Caco-2 (cell line): ENCODE measurements around the gene LDLRAD3. TPM values are rescaled to one million over a fixed set of nuclear protein-coding genes. Genes with fewer than 3 reads are reported as not detected.

ENCODE experiments used
- BruUV-seq: library from RNA; stranded (reverse); fragments of 400-500 nt; replicated peaks from 2 replicates; lab custom pipeline; 2021; lab: Mats Ljungman, UMichigan
- CTCF ChIA-PET: fragments of 300-600 bp; sonication (Branson Sonifier 250); formaldehyde crosslinking; loops from one replicate; lab custom pipeline; 2022; ENCODE audit warnings: antibody characterized with exemption; lab: Charles Lee
- POLR2A ChIA-PET: fragments of 300-600 bp; sonication (Branson Sonifier 250); formaldehyde crosslinking; loops from one replicate; lab custom pipeline; 2022; ENCODE audit warnings: antibody characterized with exemption; lab: Charles Lee
- DNase-seq, 2 experiments: peaks; one replicate each; pipeline versions ENCODE4 v3.0.0 to v3.0.0-alpha.2; 2020 to 2022
- H3K27me3 ChIP-seq: replicated peaks from 2 replicates; pipeline ENCODE4 v1.6.0; 2011; ENCODE audit warnings: low read length; ENCODE audit not compliant: control insufficient read depth, insufficient read depth
- H3K36me3 ChIP-seq: 2 replicates; pipeline ENCODE4 v1.5.1; 2011; ENCODE audit warnings: low read length; ENCODE audit not compliant: control insufficient read depth, insufficient read depth
- H3K4me1 ChIP-seq: fragments of 250-450 bp; sonication (Bioruptor Pico); 2 replicates; pipeline ENCODE4 v1.5.1; 2020; ENCODE audit warnings: mild to moderate bottlenecking
- H3K4me3 ChIP-seq: 2 replicates; pipeline ENCODE4 v1.5.1; 2011; ENCODE audit warnings: low read depth, mild to moderate bottlenecking, control low read depth, low read length
- H3K9me3 ChIP-seq: fragments of 250-450 bp; sonication (Bioruptor Pico); 2 replicates; pipeline ENCODE4 v1.5.1; 2020; ENCODE audit warnings: mild to moderate bottlenecking, moderate library complexity
- H3K27ac Mint-ChIP-seq: one replicate; pipeline ENCODE4 v1.8.0; 2022; ENCODE audit warnings: mixed read lengths; ENCODE audit not compliant: unreplicated experiment
- H3K27me3 Mint-ChIP-seq: one replicate; pipeline ENCODE4 v1.8.0; 2022; ENCODE audit warnings: mixed read lengths; ENCODE audit not compliant: insufficient read depth, unreplicated experiment
- H3K36me3 Mint-ChIP-seq: one replicate; pipeline ENCODE4 v1.8.0; 2022; ENCODE audit warnings: mild to moderate bottlenecking, mixed read lengths; ENCODE audit not compliant: insufficient read depth, unreplicated experiment
- H3K4me1 Mint-ChIP-seq: one replicate; pipeline ENCODE4 v1.8.0; 2022; ENCODE audit warnings: low read depth, mixed read lengths; ENCODE audit not compliant: unreplicated experiment
- H3K4me3 Mint-ChIP-seq: one replicate; pipeline ENCODE4 v1.8.0; 2022; ENCODE audit warnings: mild to moderate bottlenecking, moderate library complexity, mixed read lengths; ENCODE audit not compliant: unreplicated experiment
- H3K9me3 Mint-ChIP-seq: one replicate; pipeline ENCODE4 v1.8.0; 2022; ENCODE audit warnings: mixed read lengths; ENCODE audit not compliant: unreplicated experiment
- intact Hi-C: fragments of 100-400 bp; cut with micrococcal nuclease; formaldehyde crosslinking; loops from one replicate; pipeline ENCODE4 v1.10.0; 2022; ENCODE audit not compliant: unreplicated experiment
- total RNA-seq: library from RNA; stranded (reverse); gene quantifications from 2 replicates; pipeline ENCODE4 v1.2.3, GENCODE V29; 2022
- TF ChIP-seq, protein P1 (sequence below), 2 experiments: fragments of 200-600 bp in 1 of 2; IDR thresholded peaks; 1 replicate in 1 of 2; 2 replicates in 1 of 2; pipeline versions ENCODE4 v1.5.1 to v1.8.0; 2011 to 2022; ENCODE audit warnings: antibody characterized with exemption in 1 of 2, control low read depth in 1 of 2, inconsistent platforms in 1 of 2, low read depth in 1 of 2, low read length in 1 of 2, mild to moderate bottlenecking in 1 of 2, moderate library complexity in 1 of 2; ENCODE audit not compliant: insufficient read depth in 1 of 2, severe bottlenecking in 1 of 2, unreplicated experiment in 1 of 2

Gene LDLRAD3
- total RNA-seq, 1 experiment from 2014 or later, result 9.9 TPM

DNA sequence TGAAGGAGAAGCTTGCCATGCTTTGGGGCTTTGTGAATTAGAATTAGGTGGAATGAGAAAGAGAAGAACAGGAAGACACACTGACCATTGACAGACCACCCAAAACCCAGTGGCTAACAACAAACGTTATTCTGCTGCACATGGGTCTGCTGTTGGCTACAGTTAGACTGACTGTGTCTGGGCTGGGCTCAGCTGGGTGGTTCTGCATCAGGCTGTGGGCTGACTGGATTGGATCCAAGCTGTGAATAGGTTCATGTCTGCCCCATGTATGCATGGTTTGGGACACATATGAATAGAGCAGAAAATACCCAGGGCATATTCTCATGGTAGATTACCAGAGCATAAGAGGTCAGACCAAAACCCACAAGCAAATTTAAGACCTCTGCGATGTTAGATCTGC, 11.7 kb upstream of the LDLRAD3 start:
- POLR2A ChIA-PET, result no interaction called here
- no peak overlapping the region for H3K27ac Mint-ChIP-seq
- TF ChIP-seq, protein P1, sequence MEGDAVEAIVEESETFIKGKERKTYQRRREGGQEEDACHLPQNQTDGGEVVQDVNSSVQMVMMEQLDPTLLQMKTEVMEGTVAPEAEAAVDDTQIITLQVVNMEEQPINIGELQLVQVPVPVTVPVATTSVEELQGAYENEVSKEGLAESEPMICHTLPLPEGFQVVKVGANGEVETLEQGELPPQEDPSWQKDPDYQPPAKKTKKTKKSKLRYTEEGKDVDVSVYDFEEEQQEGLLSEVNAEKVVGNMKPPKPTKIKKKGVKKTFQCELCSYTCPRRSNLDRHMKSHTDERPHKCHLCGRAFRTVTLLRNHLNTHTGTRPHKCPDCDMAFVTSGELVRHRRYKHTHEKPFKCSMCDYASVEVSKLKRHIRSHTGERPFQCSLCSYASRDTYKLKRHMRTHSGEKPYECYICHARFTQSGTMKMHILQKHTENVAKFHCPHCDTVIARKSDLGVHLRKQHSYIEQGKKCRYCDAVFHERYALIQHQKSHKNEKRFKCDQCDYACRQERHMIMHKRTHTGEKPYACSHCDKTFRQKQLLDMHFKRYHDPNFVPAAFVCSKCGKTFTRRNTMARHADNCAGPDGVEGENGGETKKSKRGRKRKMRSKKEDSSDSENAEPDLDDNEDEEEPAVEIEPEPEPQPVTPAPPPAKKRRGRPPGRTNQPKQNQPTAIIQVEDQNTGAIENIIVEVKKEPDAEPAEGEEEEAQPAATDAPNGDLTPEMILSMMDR (IDR thresholded peaks at IDR 0.05; ENCODE audit: insufficient read depth in 1 of 2, low read depth in 1 of 2, low read length in 1 of 2, severe bottlenecking in 1 of 2, unreplicated experiment in 1 of 2), result no peak
- H3K27me3 Mint-ChIP-seq, result peaks cover 10% of the 10 kb centered on the region
- peaks cover 10% of the 10 kb centered on the region for H3K9me3 Mint-ChIP-seq
- no peak for DNase-seq
- Histone ChIP-seq H3K27me3 (no peaks in the 10 kb centered on the region), H3K4me1 (0 out of 2 replicates have a peak, but pooled peaks cover 6% of the 10 kb centered on the region), H3K36me3 (no peaks in the 10 kb centered on the region), H3K4me3 (no peak overlapping the region), H3K9me3 (0 out of 2 replicates have a peak, but pooled peaks cover 4% of the 10 kb centered on the region)
- no peak overlapping the region for H3K4me3 Mint-ChIP-seq
- CTCF ChIA-PET, result no interaction called here
- intact Hi-C loops, result no loop called here
- BruUV-seq, result no TSS peak
- H3K36me3 Mint-ChIP-seq, result no peaks in the 10 kb centered on the region
- H3K4me1 Mint-ChIP-seq, result no peaks in the 10 kb centered on the region

DNA sequence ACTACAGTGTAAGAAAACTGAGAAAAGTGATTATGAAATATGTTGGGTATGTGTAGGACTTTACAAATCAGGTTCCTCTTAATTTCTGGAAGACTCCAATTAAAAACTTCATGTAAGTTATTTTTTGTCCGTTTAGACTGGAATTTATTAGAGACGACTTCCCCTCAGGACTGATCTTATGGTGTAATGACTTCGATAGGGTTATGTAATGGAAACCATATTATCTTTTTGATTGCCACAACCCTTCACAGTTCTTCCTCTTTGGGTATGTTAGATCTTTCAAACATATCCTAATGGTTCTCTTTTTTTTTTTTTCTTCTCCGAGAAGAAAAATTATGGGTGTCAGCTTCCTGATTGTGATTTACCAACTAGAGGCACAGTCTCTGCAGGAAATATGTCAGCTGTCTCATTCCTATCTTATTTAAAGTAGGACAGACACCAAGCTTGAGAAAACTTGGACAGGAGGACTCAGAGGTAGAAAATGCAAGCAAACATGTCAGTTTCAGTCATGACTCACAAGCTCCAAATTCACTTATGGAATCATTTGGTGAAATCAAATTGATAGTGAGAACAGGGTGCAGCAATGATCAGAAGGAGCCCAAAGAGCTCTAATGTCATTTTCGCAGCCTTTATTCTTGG, 11.1 kb upstream of the LDLRAD3 start:
- TF ChIP-seq, protein P1 (IDR thresholded peaks at IDR 0.05; ENCODE audit: insufficient read depth in 1 of 2, low read depth in 1 of 2, low read length in 1 of 2, severe bottlenecking in 1 of 2, unreplicated experiment in 1 of 2), result no peak
- Histone ChIP-seq H3K27me3 (no peaks in the 10 kb centered on the region), H3K4me1 (0 out of 2 replicates have a peak, but pooled peaks cover 3% of the 10 kb centered on the region), H3K36me3 (no peaks in the 10 kb centered on the region), H3K4me3 (no peak overlapping the region), H3K9me3 (0 out of 2 replicates have a peak, but pooled peaks cover 4% of the 10 kb centered on the region)
- POLR2A ChIA-PET, result no interaction called here
- Mint-ChIP-seq H3K4me1 (no peaks in the 10 kb centered on the region), H3K4me3 (no peak overlapping the region), H3K27me3 (peaks cover 13% of the 10 kb centered on the region), H3K36me3 (no peaks in the 10 kb centered on the region), H3K27ac (no peak overlapping the region), H3K9me3 (peaks cover 10% of the 10 kb centered on the region)
- BruUV-seq, result no TSS peak
- DNase-seq, result no peak
- intact Hi-C loops, result no loop called here
- CTCF ChIA-PET, result interaction anchor here (0.7 kb wide), 1 partner anchor 1222 kb away, joined by 3 read pairs; no protein-coding TSS in a partner anchor

DNA sequence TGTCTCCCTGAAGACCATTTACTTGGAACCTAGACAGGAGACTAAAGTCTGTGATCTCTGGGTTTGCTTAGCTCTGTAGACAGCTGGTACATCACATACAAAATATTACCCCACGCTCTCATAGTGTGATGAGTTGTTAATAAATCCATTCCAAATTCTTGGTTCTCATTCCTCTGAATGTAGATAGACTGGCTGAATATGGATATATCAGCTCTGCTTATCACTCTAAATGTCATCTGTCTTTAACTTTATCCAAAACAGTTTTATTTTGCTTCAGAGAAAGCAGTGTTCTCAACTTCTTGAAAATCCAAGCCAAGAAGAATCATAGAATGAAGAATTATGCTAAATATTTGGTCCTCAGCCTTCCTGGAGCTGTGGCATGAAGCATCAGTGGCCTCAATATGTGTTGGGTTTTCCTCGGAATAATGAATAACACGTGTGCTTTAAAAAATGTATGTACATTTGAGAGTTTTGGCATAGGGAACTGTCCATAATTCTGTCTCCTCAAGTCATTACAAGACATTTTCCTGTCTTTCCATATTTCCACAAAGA, 10.5 kb upstream of the LDLRAD3 start:
- BruUV-seq, result no TSS peak

More for the DNA sequence above, 10.5 kb upstream of the LDLRAD3 start:
- Mint-ChIP-seq H3K27me3 (peaks cover 13% of the 10 kb centered on the region), H3K4me1 (no peaks in the 10 kb centered on the region), H3K36me3 (no peaks in the 10 kb centered on the region), H3K9me3 (peaks cover 10% of the 10 kb centered on the region), H3K4me3 (no peak overlapping the region), H3K27ac (no peak overlapping the region)
- DNase-seq, result no peak
- H3K9me3 ChIP-seq, result 0 out of 2 replicates have a peak, but pooled peaks cover 4% of the 10 kb centered on the region
- H3K27me3 ChIP-seq, result no peaks in the 10 kb centered on the region
- CTCF ChIA-PET, result interaction anchor here (0.7 to 0.9 kb wide), 2 partner anchors 111 to 1222 kb away, joined by 3 to 4 read pairs; no protein-coding TSS in a partner anchor
- H3K4me1 ChIP-seq, result no peaks in the 10 kb centered on the region
- no peak overlapping the region for H3K4me3 ChIP-seq
- H3K36me3 ChIP-seq, result no peaks in the 10 kb centered on the region
- POLR2A ChIA-PET, result no interaction called here
- intact Hi-C loops, result no loop called here
- TF ChIP-seq, protein P1 (IDR thresholded peaks at IDR 0.05; ENCODE audit: insufficient read depth in 1 of 2, low read depth in 1 of 2, low read length in 1 of 2, severe bottlenecking in 1 of 2, unreplicated experiment in 1 of 2), result no peak
